Stomach (tissue), 4 donors: ENCODE data around the gene XYLT1.

Experiments used
- EP300 ChIP-seq: sonication (generic); formaldehyde crosslinking; IDR thresholded peaks from one replicate; pipeline ENCODE4 v1.6.1; 2017; ENCODE audit warnings: antibody characterized with exemption
- POLR2A ChIP-seq, 4 donors: fragments of 450-650 bp; IDR thresholded peaks; one replicate each; pipeline ENCODE4 v1.6.1; 2016; ENCODE audit warnings: antibody characterized with exemption in 4 of 4, control low read depth in 2 of 4, mild to moderate bottlenecking in 1 of 4, moderate library complexity in 1 of 4
- POLR2AphosphoS5 ChIP-seq, 3 donors: sonication (generic); formaldehyde crosslinking; IDR thresholded peaks; one replicate each; pipeline ENCODE4 v1.6.1; 2016; ENCODE audit warnings: antibody characterized with exemption in 3 of 3
- TF ChIP-seq, protein P1 (sequence below), 7 experiments: fragments of 450-650 bp in 4 of 7; fragments of 200-600 bp in 3 of 7; sonication (generic) in 3 of 7; IDR thresholded peaks; one replicate each; pipeline ENCODE4 v1.5.1; 2016 to 2019; ENCODE audit warnings: antibody characterized with exemption in 7 of 7, control low read depth in 2 of 7, mild to moderate bottlenecking in 1 of 7

DNA sequence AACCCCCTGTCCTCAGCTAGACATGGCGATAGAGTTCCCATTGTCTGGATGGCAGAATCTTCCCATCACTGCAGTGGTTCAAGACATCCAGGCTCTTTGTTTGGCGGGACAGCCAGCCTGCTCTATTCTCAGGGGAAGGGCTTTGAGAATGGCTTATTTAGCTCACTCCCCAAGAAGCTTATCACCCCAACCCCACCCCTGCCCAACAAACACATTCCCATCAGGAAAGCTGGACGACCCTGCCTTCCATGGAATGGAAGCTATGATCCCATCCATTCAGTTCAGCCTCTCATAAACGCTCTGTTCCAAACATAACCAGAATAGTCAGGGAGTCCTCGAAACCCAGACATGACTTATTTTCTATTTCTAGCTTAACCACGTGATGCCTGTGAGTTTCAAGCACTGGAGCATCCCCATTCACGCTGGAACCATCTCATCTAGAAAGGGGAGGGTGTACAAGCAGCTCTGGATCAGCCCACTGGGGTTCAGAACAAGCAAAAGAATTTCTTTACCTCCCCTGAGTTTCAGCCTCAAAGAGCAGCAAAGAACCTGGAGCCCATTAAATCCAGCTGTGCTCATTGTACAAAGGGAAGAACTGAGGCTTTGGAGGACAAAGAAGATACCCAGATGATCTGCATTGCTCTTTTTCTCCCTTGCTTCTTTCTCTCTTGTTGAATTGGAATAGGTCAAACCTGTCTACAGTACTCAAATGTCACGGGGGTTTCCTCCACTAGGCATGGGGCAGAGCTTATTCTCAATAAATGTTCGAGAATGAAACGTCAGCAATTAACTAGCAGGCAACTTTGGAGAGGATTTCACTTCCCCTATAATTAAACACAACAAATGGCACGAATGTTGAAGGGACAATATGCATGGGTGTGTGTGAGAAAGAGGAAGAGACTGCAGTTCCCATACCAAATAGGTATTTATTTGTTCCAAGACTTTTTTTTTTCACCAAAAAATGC lies 93.1 kb downstream of the XYLT1 start:
- TF ChIP-seq POLR2AphosphoS5 (IDR thresholded peaks at IDR 0.05) (peak in 1 of 3 donors; percentile 34), POLR2A (IDR thresholded peaks at IDR 0.05) (no peak), EP300 (no peak)
- TF ChIP-seq, protein P1, sequence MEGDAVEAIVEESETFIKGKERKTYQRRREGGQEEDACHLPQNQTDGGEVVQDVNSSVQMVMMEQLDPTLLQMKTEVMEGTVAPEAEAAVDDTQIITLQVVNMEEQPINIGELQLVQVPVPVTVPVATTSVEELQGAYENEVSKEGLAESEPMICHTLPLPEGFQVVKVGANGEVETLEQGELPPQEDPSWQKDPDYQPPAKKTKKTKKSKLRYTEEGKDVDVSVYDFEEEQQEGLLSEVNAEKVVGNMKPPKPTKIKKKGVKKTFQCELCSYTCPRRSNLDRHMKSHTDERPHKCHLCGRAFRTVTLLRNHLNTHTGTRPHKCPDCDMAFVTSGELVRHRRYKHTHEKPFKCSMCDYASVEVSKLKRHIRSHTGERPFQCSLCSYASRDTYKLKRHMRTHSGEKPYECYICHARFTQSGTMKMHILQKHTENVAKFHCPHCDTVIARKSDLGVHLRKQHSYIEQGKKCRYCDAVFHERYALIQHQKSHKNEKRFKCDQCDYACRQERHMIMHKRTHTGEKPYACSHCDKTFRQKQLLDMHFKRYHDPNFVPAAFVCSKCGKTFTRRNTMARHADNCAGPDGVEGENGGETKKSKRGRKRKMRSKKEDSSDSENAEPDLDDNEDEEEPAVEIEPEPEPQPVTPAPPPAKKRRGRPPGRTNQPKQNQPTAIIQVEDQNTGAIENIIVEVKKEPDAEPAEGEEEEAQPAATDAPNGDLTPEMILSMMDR (IDR thresholded peaks at IDR 0.05) = no peak
